Fibroblast of lung (primary cell): Measurements from ENCODE around the gene ARSH. TPM values are rescaled to one million over a fixed set of nuclear protein-coding genes. Genes with fewer than 3 reads are reported as not detected.
"Not testable (repeated sequence)": the region's sequence is repeated elsewhere in the genome, so short reads cannot be mapped to it uniquely, and the experiment has no call there.

Source experiments
- DNase-seq, 2 donors: peaks; one replicate each; pipeline versions ENCODE4 v3.0.0 to v3.0.0-alpha.2; 2010; ENCODE audit warnings: low read depth in 2 of 2
- H2AFZ ChIP-seq: 2 replicates; pipeline ENCODE4 v1.5.1; 2012; ENCODE audit warnings: low read length, control low read depth, inconsistent platforms
- H3K27ac ChIP-seq: 2 replicates; pipeline ENCODE4 v1.5.1; 2011; ENCODE audit warnings: low read length, control low read depth; ENCODE audit not compliant: insufficient read depth
- H3K27me3 ChIP-seq: 2 replicates; pipeline ENCODE4 v1.5.1; 2011; ENCODE audit warnings: mild to moderate bottlenecking, low read length; ENCODE audit not compliant: control insufficient read depth, insufficient read depth
- H3K36me3 ChIP-seq: 2 replicates; pipeline ENCODE4 v1.5.1; 2011; ENCODE audit warnings: low read length; ENCODE audit not compliant: control insufficient read depth, insufficient read depth
- H3K4me1 ChIP-seq: 2 replicates; pipeline ENCODE4 v1.5.1; 2011; ENCODE audit warnings: low read length; ENCODE audit not compliant: control insufficient read depth, insufficient read depth; ENCODE audit errors: extremely low read depth
- H3K4me2 ChIP-seq: 2 replicates; pipeline ENCODE4 v1.5.1; 2011; ENCODE audit warnings: low read length, control low read depth; ENCODE audit not compliant: insufficient read depth; ENCODE audit errors: extremely low read depth
- H3K4me3 ChIP-seq, 4 experiments: fragments of 200-600 bp in 1 of 4; sonication (generic) in 1 of 4; replicated peaks in 1 of 4; 2 replicates each; pipeline ENCODE4 v1.5.1; 2011 to 2016; ENCODE audit warnings: low read length in 4 of 4, low read depth in 3 of 4, mild to moderate bottlenecking in 3 of 4, control low read depth in 2 of 4, inconsistent platforms in 1 of 4, mixed read lengths in 1 of 4; ENCODE audit not compliant: insufficient read depth in 1 of 4; ENCODE audit errors: control extremely low read depth in 1 of 4
- H3K79me2 ChIP-seq: 2 replicates; pipeline ENCODE4 v1.5.1; 2012; ENCODE audit warnings: mild to moderate bottlenecking, low read length, inconsistent platforms; ENCODE audit not compliant: control insufficient read depth, insufficient read depth
- H3K9ac ChIP-seq: 2 replicates; pipeline ENCODE4 v1.5.1; 2011; ENCODE audit warnings: mild to moderate bottlenecking, low read length, control low read depth; ENCODE audit not compliant: insufficient read depth
- H3K9me3 ChIP-seq: 2 replicates; pipeline ENCODE4 v1.5.1; 2012; ENCODE audit warnings: low read depth, low read length; ENCODE audit not compliant: control insufficient read depth, insufficient read depth
- H4K20me1 ChIP-seq: 2 replicates; pipeline ENCODE4 v1.5.1; 2011; ENCODE audit warnings: low read length; ENCODE audit not compliant: control insufficient read depth, insufficient read depth; ENCODE audit errors: extremely low read depth
- CTCF ChIP-seq, 2 donors: IDR thresholded peaks in 1 of 2; conservative IDR thresholded peaks in 1 of 2; 1 replicate in 1 of 2; 2 replicates in 1 of 2; pipeline ENCODE4 v1.5.1; 2011 to 2012; ENCODE audit warnings: low read length in 2 of 2, control low read depth in 1 of 2, inconsistent platforms in 1 of 2, low read depth in 1 of 2, mild to moderate bottlenecking in 1 of 2
- EZH2 ChIP-seq: IDR thresholded peaks from 2 replicates; pipeline ENCODE4 v1.5.1; 2012; ENCODE audit warnings: low read length, control low read depth, mild to moderate bottlenecking; ENCODE audit errors: missing control alignments
- polyA plus RNA-seq, 2 donors: library from polyadenylated mRNA; depleted of rRNA in 1 of 2; stranded (reverse) in 1 of 2; unstranded in 1 of 2; fragments of >200 nt; gene quantifications; 2 replicates each; pipeline ENCODE4 v1.2.1, GENCODE V29; 2011 to 2012; ENCODE audit warnings: missing spikeins in 1 of 2
- total RNA-seq: library from RNA; depleted of rRNA; stranded (reverse); fragments of >200 nt; gene quantifications from 2 replicates; pipeline ENCODE4 v1.2.1, GENCODE V29; 2014

The ARSH gene
- total and polyA plus RNA-seq, 2 donors (not counting 1 experiment from before 2014, with no cell fraction given), result not detected

DNA sequence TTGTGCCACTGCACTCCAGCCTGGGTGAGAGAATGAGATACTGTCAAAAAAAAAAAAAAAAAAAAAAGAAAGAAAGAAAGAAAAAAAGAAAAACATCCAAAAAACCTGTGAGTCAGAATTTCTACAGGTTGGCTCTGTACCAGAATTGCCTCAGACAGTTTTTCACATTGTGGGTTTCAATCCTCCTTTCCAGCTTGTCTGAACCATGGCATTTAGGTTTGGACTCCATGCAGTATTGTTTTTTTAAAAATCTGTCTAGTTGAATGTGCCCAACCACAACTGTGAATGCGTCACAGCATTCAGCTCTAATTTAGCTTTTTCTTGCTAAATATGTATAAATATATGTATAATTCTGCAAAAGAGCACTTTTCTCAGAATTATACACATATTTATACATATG, 31.4 kb upstream of the ARSH start:
- no peak overlapping the region for H3K4me3 ChIP-seq
- H3K9me3 ChIP-seq, result no peaks in the 10 kb centered on the region
- H2AFZ ChIP-seq, result no peak overlapping the region
- no peaks in the 10 kb centered on the region for H4K20me1 ChIP-seq
- H3K36me3 ChIP-seq, result no peaks in the 10 kb centered on the region
- peak in 1 of 2 donors; percentile 53 for DNase-seq
- H3K27ac ChIP-seq, result no peak overlapping the region
- H3K4me1 ChIP-seq, result no peaks in the 10 kb centered on the region
- TF ChIP-seq CTCF (conservative IDR thresholded peaks at IDR 0.05 in 1 of 2, IDR thresholded peaks at IDR 0.05 in 1 of 2; ENCODE audit: low read depth in 1 of 2, low read length in 2 of 2), result no peak
- H3K79me2 ChIP-seq, result no peaks in the 10 kb centered on the region
- no peak overlapping the region for H3K4me2 ChIP-seq
- no peaks in the 10 kb centered on the region for H3K27me3 ChIP-seq
- no peak overlapping the region for H3K9ac ChIP-seq

DNA sequence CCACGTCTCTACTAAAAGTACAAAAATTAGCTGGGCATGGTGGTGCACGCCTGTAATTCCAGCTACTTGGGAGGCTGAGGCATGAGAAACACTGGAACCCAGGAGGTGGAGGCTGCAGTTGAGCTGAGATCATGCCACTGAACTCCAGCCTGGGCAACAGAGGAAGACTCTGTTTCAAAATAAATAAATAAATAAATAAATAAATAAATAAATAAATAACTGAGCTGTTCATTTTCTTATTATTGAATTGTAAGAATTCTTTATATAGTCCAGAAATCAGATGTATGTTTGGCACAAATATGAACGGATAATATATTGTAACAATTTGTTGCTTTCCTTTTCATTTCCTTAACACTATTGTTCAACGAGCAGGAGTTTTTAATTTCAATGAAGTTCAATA, 27.7 kb upstream of the ARSH start:
- not testable (repeated sequence) for H3K9ac ChIP-seq, H4K20me1 ChIP-seq, H3K4me3 ChIP-seq, H3K36me3 ChIP-seq, H2AFZ ChIP-seq, H3K27me3 ChIP-seq, H3K27ac ChIP-seq, H3K9me3 ChIP-seq, H3K4me1 ChIP-seq, H3K79me2 ChIP-seq, H3K4me2 ChIP-seq, DNase-seq

- H3K4me3 ChIP-seq, result no peak overlapping the region
- H2AFZ ChIP-seq, result no peak overlapping the region
- no peaks in the 10 kb centered on the region for H3K4me1 ChIP-seq
- H4K20me1 ChIP-seq, result no peaks in the 10 kb centered on the region
- H3K79me2 ChIP-seq, result no peaks in the 10 kb centered on the region
- no peak overlapping the region for H3K9ac ChIP-seq
- no peaks in the 10 kb centered on the region for H3K36me3 ChIP-seq
- H3K27me3 ChIP-seq, result no peaks in the 10 kb centered on the region
- H3K4me2 ChIP-seq, result no peak overlapping the region
- DNase-seq, result no peak
- no peak for TF ChIP-seq EZH2
- TF ChIP-seq CTCF (conservative IDR thresholded peaks at IDR 0.05 in 1 of 2, IDR thresholded peaks at IDR 0.05 in 1 of 2; ENCODE audit: low read depth in 1 of 2, low read length in 2 of 2), result no peak
- no peak overlapping the region for H3K27ac ChIP-seq
- no peaks in the 10 kb centered on the region for H3K9me3 ChIP-seq
Observed at GRCh38 chrX:2984342-2984741, 22.0 kb upstream of the ARSH start.

GRCh38 chrX:2989565-2989964, 16.8 kb upstream of the ARSH start:
- TF ChIP-seq EZH2 (no peak), CTCF (conservative IDR thresholded peaks at IDR 0.05 in 1 of 2, IDR thresholded peaks at IDR 0.05 in 1 of 2; ENCODE audit: low read depth in 1 of 2, low read length in 2 of 2) (no peak)
- H3K27me3 ChIP-seq, result no peaks in the 10 kb centered on the region
- no peaks in the 10 kb centered on the region for H3K9me3 ChIP-seq
- H3K36me3 ChIP-seq, result no peaks in the 10 kb centered on the region
- no peaks in the 10 kb centered on the region for H4K20me1 ChIP-seq
- no peak overlapping the region for H2AFZ ChIP-seq
- no peaks in the 10 kb centered on the region for H3K4me1 ChIP-seq
- H3K79me2 ChIP-seq, result no peaks in the 10 kb centered on the region
- H3K9ac ChIP-seq, result no peak overlapping the region
- no peak overlapping the region for H3K4me3 ChIP-seq
- no peak for DNase-seq
- H3K27ac ChIP-seq, result no peak overlapping the region
- no peak overlapping the region for H3K4me2 ChIP-seq
